WI38 (cell line): ENCODE measurements around the gene LDHD.

ENCODE experiments used
- H3K4me3 ChIP-seq: 2 replicates; pipeline ENCODE4 v1.5.1; 2011; ENCODE audit warnings: low read depth, mild to moderate bottlenecking, control low read depth, low read length
- CTCF ChIP-seq: IDR thresholded peaks from 2 replicates; pipeline ENCODE4 v1.5.1; 2012; ENCODE audit warnings: low read depth, mild to moderate bottlenecking, control low read depth, low read length

The LDHD gene

DNA sequence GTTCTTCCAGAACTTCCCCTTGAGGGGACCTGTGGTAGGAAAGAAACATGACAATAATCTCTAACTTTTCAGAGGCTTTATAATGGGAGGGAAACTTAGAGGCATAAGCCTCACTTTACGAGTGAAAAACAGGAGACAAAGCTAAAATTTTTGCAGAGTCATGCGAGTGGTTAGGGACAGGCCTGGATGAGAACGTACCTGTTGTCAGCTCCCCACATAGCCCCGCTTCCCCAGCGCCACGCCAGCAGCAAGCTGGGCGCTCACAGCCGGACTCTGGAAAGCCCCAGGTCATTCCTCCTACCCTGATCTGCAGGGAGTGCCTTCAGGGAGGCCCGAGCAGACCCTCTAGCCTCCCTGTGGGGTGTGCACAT is 53.6 kb downstream of the LDHD start:
- TF ChIP-seq CTCF: no peak
- H3K4me3 ChIP-seq: no peak overlapping the region

- H3K4me3 ChIP-seq: no peak overlapping the region
- no peak for TF ChIP-seq CTCF
Observed at GRCh38 chr16:75062135-75062975, 54.2 kb downstream of the LDHD start.
